Skeletal muscle satellite cell (primary cell): ENCODE results near the gene ATP6V0A1.
"Not testable (repeated sequence)": the region's sequence is repeated elsewhere in the genome, so short reads cannot be mapped to it uniquely, and the experiment has no call there.

Source experiments
- H3K27me3 ChIP-seq: 2 replicates; pipeline ENCODE4 v1.7.0; 2013; ENCODE audit warnings: low read length; ENCODE audit not compliant: control insufficient read depth, insufficient read depth
- H3K36me3 ChIP-seq: 2 replicates; pipeline ENCODE4 v1.7.0; 2013; ENCODE audit warnings: mild to moderate bottlenecking, control low read depth, low read length; ENCODE audit not compliant: insufficient read depth
- H3K4me1 ChIP-seq: 2 replicates; pipeline ENCODE4 v1.7.0; 2013; ENCODE audit warnings: low read length; ENCODE audit not compliant: control insufficient read depth, insufficient read depth
- H3K4me2 ChIP-seq: 2 replicates; pipeline ENCODE4 v1.7.0; 2013; ENCODE audit warnings: mild to moderate bottlenecking, low read length
- H3K4me3 ChIP-seq: 2 replicates; pipeline ENCODE4 v1.7.0; 2013; ENCODE audit warnings: low read length
- H3K9ac ChIP-seq: 2 replicates; pipeline ENCODE4 v1.7.0; 2013; ENCODE audit warnings: mild to moderate bottlenecking, low read depth, low read length, moderate library complexity
- H3K9me3 ChIP-seq: replicated peaks from 2 replicates; pipeline ENCODE4 v1.7.0; 2013; ENCODE audit warnings: mild to moderate bottlenecking, control low read depth, low read length

Gene ATP6V0A1

DNA sequence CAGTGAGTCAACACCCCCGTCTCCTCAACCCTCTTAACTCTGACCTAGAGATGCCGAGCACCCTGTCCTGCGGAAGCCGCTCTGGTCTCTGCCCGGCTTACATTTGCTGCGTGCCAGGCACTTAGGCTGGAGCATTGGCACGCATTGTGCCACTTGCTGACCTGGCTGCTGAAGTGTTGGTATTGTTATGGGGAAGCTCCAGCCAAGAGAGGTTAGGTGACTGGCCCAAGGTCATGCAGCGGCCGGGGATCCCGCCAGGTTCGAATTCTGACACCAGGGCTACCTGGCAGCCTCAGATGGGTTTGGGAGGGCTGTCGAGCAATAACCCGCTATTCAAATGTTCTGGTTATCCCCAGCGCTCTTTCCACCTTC is 89.0 kb downstream of the ATP6V0A1 start:
- Histone ChIP-seq H3K4me2 (no peak overlapping the region), H3K4me3 (no peak overlapping the region), H3K9me3 (no peaks in the 10 kb centered on the region), H3K4me1 (no peaks in the 10 kb centered on the region), H3K9ac (no peak overlapping the region), H3K36me3 (peaks cover 9% of the 10 kb centered on the region), H3K27me3 (no peaks in the 10 kb centered on the region)

DNA sequence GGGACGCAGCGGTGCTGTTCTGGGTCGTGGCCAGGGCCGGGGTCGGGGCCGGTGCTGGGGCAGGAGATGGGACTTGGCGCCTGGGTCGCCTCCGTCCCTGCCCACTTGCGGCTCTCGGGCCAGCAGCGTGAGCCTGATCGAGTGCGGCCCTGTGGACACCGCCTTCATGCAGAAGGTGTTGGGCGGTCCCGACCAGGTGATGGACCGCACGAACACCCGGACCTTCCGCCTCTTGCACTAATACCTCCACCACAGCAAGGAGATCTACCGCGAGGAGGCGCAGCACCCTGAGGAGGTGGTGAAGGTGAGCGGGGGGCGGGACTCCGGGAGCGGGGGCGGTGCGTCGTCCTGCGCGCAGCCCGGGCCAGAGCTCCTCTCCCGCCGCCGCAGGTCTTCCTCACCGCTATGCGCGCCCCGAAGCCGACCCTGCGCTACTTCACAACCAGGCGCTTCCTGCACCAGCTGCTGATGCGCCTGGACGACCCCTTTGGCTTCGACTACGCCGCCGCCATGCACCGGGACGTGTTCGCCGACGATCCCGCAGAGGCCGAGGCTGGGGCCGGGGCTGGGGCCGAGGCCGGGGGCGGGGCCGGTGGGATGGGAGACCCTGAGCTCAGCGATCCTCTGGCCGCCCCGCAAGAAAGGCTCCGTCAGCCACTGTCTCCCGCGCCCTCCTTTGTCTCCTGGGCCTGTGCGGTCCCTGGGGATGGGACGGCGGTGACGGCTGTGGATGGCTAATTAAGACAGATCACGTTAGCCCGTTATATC is 89.6 kb downstream of the ATP6V0A1 start:
- Histone ChIP-seq H3K4me2 (no peak overlapping the region), H3K9me3 (no peaks in the 10 kb centered on the region), H3K36me3 (peaks cover 4% of the 10 kb centered on the region), H3K4me1 (peaks cover 1% of the 10 kb centered on the region), H3K9ac (no peak overlapping the region), H3K4me3 (no peak overlapping the region), H3K27me3 (no peaks in the 10 kb centered on the region)

DNA sequence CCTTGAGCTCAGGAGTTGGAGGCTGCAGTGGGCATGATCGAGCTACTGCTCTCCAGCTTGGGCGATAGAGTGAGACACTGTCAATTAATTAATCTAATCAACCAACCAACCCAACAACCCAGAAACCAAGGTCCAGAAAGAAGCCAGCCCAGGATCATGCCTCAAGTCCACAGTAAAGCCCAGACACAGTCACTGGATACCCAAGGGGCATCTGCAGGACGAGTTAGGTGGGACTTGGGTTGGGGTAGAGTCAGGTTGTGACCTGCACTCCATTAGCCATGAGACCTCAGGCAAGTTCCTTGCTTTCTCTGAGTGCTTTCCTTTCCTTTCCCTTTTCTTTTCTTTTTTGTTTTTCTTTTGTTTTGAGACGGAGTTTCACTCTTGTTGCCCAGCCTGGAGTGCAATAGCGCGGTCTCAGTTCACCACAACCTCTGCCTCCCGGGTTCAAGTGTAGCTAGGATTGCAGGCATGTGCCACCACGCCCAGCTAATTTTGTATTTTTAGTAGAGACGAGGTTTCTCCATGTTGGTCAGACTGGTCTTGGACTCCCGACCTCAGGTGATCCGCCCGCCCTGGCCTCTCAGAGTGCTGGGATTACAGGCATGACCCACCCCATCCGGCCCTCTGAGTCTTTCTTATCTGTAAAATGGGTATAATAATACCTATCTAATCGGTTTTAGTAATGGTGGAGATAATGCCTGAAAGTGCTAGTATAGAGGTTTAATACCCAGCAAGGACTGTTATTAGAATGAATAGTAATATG is 90.5 kb downstream of the ATP6V0A1 start:
- no peaks in the 10 kb centered on the region for H3K27me3 ChIP-seq
- H3K4me3 ChIP-seq: no peak overlapping the region
- H3K36me3 ChIP-seq: no peaks in the 10 kb centered on the region
- no peak overlapping the region for H3K9ac ChIP-seq
- no peaks in the 10 kb centered on the region for H3K9me3 ChIP-seq
- H3K4me1 ChIP-seq: peaks cover 11% of the 10 kb centered on the region
- H3K4me2 ChIP-seq: no peak overlapping the region

DNA sequence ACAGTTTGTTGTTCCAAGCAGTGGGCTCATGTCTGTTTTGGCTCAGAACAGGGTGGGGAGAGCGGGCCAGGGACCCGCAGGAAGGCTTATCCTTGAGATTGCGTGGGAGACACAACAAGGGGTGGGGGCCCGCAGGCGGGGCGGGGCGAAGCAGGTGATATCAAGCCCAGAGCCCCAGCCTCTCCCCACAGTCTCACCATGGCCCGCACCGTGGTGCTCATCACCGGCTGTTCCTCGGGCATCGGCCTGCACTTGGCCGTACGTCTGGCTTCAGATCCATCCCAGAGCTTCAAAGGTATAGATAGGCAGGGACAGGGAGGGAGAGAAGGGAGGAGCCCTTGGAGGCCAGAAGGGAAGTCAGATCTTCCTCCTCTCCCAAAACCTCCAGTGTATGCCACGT is 94.1 kb downstream of the ATP6V0A1 start, which contains the start of gene HSD17B1:
TSS of gene HSD17B1 (plus strand) at position 188 of the 400 bp plus-strand sequence. CDS start at position 199, 11 bp downstream.
- H3K9ac ChIP-seq: peak within 1 kb of the TSS; percentile 91
- H3K27me3 ChIP-seq, H3K36me3 ChIP-seq, H3K9me3 ChIP-seq: not testable (repeated sequence)
- peak within 1 kb of the TSS; percentile 92 for H3K4me3 ChIP-seq
- peak within 1 kb of the TSS; percentile 95 for H3K4me2 ChIP-seq
- peaks cover 17% of the 10 kb centered on the region for H3K4me1 ChIP-seq

DNA sequence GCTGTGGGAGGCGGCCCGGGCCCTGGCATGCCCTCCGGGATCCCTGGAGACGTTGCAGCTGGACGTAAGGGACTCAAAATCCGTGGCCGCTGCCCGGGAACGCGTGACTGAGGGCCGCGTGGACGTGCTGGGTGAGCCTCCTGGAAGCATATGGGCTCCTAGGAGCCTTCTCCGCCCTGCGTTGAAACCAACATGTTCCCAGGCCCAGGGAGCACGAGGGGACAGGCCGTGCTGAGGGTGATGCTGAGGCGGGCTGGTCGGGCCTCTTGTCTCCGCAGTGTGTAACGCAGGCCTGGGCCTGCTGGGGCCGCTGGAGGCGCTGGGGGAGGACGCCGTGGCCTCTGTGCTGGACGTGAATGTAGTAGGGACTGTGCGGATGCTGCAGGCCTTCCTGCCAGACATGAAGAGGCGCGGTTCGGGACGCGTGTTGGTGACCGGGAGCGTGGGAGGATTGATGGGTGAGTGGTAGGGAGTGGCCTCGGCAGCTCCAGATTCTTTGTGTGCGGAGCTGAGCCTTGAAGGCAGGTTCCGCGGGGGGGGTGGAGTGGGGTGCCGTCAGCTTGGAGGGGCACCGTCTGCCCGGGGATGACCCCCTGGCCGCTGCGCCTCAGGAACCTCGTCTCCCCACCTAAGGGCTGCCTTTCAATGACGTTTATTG is 94.6 kb downstream of the ATP6V0A1 start:
- Histone ChIP-seq H3K9me3 (no peaks in the 10 kb centered on the region), H3K36me3 (no peaks in the 10 kb centered on the region), H3K4me2 (peak overlapping the region; percentile 95), H3K9ac (peak overlapping the region; percentile 91), H3K4me1 (peaks cover 17% of the 10 kb centered on the region), H3K27me3 (no peaks in the 10 kb centered on the region), H3K4me3 (peak overlapping the region; percentile 92)

DNA sequence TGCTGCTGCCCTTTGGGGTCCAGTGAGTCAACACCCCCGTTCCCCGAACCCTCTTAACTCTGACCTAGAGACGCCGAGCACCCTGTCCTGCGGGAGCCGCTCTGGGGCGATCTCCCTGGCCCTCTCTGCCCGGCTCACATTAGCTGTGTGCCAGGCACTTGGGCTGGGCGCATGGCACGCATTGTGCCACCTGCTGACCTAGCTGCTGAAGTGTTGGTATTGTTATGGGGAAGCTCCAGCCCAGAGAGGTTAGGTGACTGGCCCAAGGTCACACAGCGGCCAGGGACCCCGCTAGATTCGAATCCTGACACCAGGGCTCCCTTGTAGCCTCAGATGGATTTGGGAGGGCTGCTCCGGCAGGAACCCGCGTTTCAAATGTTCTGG is 95.2 kb downstream of the ATP6V0A1 start:
- Histone ChIP-seq H3K27me3 (no peaks in the 10 kb centered on the region), H3K9me3 (no peaks in the 10 kb centered on the region), H3K4me2 (peak overlapping the region; percentile 95), H3K36me3 (no peaks in the 10 kb centered on the region), H3K4me3 (peak overlapping the region; percentile 92), H3K4me1 (peaks cover 17% of the 10 kb centered on the region), H3K9ac (peak overlapping the region; percentile 91)

DNA sequence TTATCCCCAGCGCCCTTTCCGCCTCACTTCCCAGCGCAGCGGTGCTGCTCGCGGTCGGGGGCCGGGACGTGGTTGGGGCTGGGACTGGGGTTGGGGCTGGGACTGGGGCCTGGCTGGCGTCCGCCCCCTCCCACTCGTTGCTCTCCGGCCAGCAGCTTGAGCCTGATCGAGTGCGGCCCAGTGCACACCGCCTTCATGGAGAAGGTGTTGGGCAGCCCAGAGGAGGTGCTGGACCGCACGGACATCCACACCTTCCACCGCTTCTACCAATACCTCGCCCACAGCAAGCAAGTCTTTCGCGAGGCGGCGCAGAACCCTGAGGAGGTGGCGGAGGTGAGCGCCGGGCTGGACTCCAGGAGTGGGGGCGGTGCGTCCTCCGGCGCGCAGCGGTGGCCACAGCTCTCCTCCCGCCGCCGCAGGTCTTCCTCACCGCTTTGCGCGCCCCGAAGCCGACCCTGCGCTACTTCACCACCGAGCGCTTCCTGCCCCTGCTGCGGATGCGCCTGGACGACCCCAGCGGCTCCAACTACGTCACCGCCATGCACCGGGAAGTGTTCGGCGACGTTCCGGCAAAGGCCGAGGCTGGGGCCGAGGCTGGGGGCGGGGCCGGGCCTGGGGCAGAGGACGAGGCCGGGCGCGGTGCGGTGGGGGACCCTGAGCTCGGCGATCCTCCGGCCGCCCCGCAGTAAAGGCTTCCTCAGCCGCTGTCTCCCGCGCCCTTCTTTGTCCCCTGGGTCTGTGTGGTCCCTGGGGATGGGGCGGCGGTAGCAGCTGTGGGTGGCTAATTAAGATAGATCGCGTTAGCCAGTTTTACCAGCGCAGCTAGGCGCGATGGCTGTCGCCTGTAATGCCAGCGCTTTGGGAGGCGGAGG is 95.8 kb downstream of the ATP6V0A1 start:
- Histone ChIP-seq H3K4me1 (peaks cover 17% of the 10 kb centered on the region), H3K27me3 (no peaks in the 10 kb centered on the region), H3K4me3 (peak overlapping the region; percentile 92), H3K9ac (peak overlapping the region; percentile 91), H3K4me2 (peak overlapping the region; percentile 95), H3K36me3 (no peaks in the 10 kb centered on the region), H3K9me3 (no peaks in the 10 kb centered on the region)

DNA sequence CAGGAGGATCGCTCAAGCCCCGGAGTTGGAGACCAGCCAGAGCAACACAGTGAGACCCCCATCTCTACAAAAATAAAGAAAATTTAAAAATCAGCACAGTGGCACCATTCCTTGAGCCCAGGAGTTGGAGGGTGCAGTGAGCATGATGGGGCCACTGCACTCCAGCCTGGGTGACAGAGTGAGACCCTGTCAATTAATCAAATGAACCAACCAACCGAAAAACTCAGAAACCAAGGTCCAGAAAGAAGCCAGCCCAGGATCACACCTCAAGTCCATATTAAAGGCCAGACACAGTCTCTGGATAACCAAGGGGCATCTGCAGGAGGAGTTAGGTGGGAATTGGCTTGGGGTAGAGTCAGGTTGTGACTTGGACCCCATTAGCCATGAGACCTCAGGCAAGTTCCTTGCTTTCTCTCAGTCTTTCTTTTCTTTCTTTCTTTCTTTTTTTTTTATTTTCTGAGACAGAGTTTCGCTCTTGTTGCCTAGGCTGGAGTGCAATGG is 96.5 kb downstream of the ATP6V0A1 start:
- Histone ChIP-seq H3K36me3 (no peaks in the 10 kb centered on the region), H3K9ac (peak overlapping the region; percentile 91), H3K4me1 (peaks cover 17% of the 10 kb centered on the region), H3K9me3 (no peaks in the 10 kb centered on the region), H3K4me2 (peak overlapping the region; percentile 95), H3K4me3 (peak overlapping the region; percentile 92), H3K27me3 (no peaks in the 10 kb centered on the region)

DNA sequence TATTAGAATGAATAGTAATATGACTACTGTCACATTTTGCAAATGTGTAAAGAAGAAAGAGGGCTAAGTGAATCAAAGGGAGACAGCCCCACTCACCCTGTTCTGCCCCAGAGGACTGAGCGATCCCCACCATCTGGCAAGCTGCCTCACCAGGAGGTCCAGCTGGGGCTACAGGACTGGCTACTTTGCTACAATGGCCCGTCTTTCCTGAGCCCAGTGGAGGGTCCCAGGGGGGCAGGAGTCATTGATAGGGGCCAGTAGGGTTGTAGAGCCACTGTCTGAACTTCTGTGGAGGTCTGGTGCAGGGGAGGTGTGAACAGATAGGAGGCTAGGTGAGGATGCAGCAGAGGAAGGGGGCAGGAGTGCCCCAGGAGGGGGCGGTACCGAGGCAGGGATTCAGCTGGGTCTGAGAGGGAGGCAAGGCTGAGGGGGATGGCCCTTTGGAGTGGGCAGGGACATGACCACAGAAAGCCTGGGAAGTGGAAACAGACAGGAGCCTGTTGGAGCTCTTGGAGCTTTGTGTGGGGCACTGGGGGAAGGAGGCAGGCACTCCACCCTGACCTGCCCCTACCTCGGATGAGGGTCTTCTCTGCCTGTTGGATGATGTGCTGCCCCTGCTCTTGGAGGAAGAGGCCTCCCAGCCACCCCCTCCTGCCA is 97.4 kb downstream of the ATP6V0A1 start:
- H3K27me3 ChIP-seq, H3K4me3 ChIP-seq, H3K9me3 ChIP-seq, H3K36me3 ChIP-seq, H3K4me2 ChIP-seq, H3K9ac ChIP-seq: not testable (repeated sequence)
- H3K4me1 ChIP-seq: peaks cover 19% of the 10 kb centered on the region

DNA sequence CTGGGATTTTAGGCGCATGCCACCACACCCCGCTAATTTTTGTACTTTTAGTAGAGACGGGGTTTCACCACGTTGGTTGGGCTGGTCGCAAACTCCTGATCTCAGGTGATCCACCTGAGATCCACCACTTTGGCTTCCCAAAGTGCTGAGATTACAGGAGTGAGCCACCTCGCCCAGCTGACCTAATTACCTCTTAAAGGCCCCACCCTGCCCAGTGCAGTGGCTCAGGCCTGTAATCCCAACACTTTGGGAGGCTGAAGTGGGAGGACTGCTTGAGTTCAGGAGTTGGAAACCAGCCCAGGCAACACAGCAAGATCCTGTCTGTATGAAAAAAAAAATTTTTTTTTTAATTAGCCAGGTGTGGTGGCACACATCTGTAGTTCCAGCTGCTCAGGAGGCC is 100.4 kb downstream of the ATP6V0A1 start:
- peaks cover 1% of the 10 kb centered on the region for H3K36me3 ChIP-seq
- no peak overlapping the region for H3K9ac ChIP-seq
- peaks cover 29% of the 10 kb centered on the region for H3K4me1 ChIP-seq
- H3K4me2 ChIP-seq: no peak overlapping the region
- no peak overlapping the region for H3K4me3 ChIP-seq
- no peaks in the 10 kb centered on the region for H3K9me3 ChIP-seq
- H3K27me3 ChIP-seq: no peaks in the 10 kb centered on the region
